Esophagus mucosa (tissue), 1 donor: ENCODE results near the gene KIRREL2. TPM values are rescaled to one million over a fixed set of nuclear protein-coding genes. Genes with fewer than 3 reads are reported as not detected.
A peak's percentile ranks its signal among the peaks of the same experiment; 100 is the strongest.
"Not testable (repeated sequence)": the region's sequence is repeated elsewhere in the genome, so short reads cannot be mapped to it uniquely, and the experiment has no call there.

Experiments
- ATAC-seq: fragments of 200-7000 bp; cut with Tn5 transposase; one replicate; pipeline ENCODE4 v1.9.1; 2020
- total RNA-seq: library from RNA; stranded (reverse); gene quantifications from one replicate; pipeline ENCODE4 v1.2.4, GENCODE V29; 2023
- donor health status: DM: yes; HTN: yes; CAD: no.

The KIRREL2 gene
- 0.24 TPM for total RNA-seq

GRCh38 chr19:35856546-35857149, at the start of gene KIRREL2:
KIRREL2 (plus strand) TSS chr19:35856911; CDS start chr19:35857120, 209 bp downstream.
- ATAC-seq, result no peak

- ATAC-seq, result no peak
Measured at GRCh38 chr19:35807633-35808032, 49.1 kb upstream of the KIRREL2 start.

- no peak for ATAC-seq
Measured at GRCh38 chr19:35811317-35812219, 45.1 kb upstream of the KIRREL2 start.

- ATAC-seq, result peak; percentile 15
Measured at GRCh38 chr19:35812220-35813042, 44.3 kb upstream of the KIRREL2 start, which contains the start of gene PRODH2. PRODH2 (minus strand) TSS chr19:35812845; CDS start chr19:35812805, 40 bp downstream.

GRCh38 chr19:35813043-35813890, 43.4 kb upstream of the KIRREL2 start:
- no peak for ATAC-seq

- ATAC-seq, result no peak
Measured at GRCh38 chr19:35816262-35816661, 40.4 kb upstream of the KIRREL2 start.

- ATAC-seq, result no peak
Measured at GRCh38 chr19:35816846-35817245, 39.9 kb upstream of the KIRREL2 start.

- ATAC-seq, result no peak
Measured at GRCh38 chr19:35818445-35818844, 38.3 kb upstream of the KIRREL2 start.

GRCh38 chr19:35822579-35822978, 34.1 kb upstream of the KIRREL2 start:
- ATAC-seq, result no peak

GRCh38 chr19:35824150-35824549, 32.6 kb upstream of the KIRREL2 start:
- no peak for ATAC-seq

GRCh38 chr19:35828692-35829301, 27.9 kb upstream of the KIRREL2 start:
- ATAC-seq, result peak; percentile 55

GRCh38 chr19:35830986-35831385, 25.7 kb upstream of the KIRREL2 start:
- ATAC-seq, result no peak

GRCh38 chr19:35832054-35832453, 24.7 kb upstream of the KIRREL2 start:
- ATAC-seq, result no peak

- ATAC-seq, result no peak
Measured at GRCh38 chr19:35833972-35834371, 22.7 kb upstream of the KIRREL2 start.

GRCh38 chr19:35836096-35836495, 20.6 kb upstream of the KIRREL2 start:
- not testable (repeated sequence) for ATAC-seq

GRCh38 chr19:35841961-35842595, 14.6 kb upstream of the KIRREL2 start:
- no peak for ATAC-seq

- no peak for ATAC-seq
Measured at GRCh38 chr19:35842666-35843272, 13.9 kb upstream of the KIRREL2 start.

- ATAC-seq, result no peak
Measured at GRCh38 chr19:35843676-35844481, 12.8 kb upstream of the KIRREL2 start.

GRCh38 chr19:35844482-35845214, 12.1 kb upstream of the KIRREL2 start:
- no peak for ATAC-seq
